Ovary (tissue), 3 donors: ENCODE results near the gene TBL1X.

Experiments
- EP300 ChIP-seq: sonication (generic); formaldehyde crosslinking; IDR thresholded peaks from one replicate; pipeline ENCODE4 v1.6.1; 2017; ENCODE audit warnings: antibody characterized with exemption
- TF ChIP-seq, protein P1 (sequence below), 3 donors: fragments of 450-650 bp in 2 of 3; fragments of 200-600 bp in 1 of 3; IDR thresholded peaks; one replicate each; pipeline versions ENCODE4 v1.5.1 to v1.8.0; 2016 to 2022; ENCODE audit warnings: antibody characterized with exemption in 3 of 3, mild to moderate bottlenecking in 1 of 3
- donor health status: DM: no; HTN: no; CAD: no.

DNA sequence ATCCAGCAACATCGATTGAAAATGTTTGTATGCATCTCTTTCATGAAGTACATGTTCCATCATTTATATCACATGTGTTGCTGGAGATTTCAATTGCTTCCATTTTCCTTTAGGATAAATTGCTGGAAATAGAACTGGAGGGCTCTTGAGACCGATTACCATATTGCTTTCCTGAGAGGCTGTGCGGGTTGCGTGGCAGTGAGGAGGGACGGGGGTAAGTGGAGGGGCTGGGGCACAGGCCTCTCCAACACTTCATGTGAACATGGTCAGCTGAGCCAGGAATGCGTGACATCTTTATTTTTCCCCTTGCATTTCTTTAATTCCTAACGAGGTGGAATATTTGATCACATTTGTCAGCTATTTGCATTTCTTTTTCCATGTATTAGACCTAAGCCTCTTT, 144.6 kb downstream of the TBL1X start:
- no peak for TF ChIP-seq EP300
- TF ChIP-seq, protein P1, sequence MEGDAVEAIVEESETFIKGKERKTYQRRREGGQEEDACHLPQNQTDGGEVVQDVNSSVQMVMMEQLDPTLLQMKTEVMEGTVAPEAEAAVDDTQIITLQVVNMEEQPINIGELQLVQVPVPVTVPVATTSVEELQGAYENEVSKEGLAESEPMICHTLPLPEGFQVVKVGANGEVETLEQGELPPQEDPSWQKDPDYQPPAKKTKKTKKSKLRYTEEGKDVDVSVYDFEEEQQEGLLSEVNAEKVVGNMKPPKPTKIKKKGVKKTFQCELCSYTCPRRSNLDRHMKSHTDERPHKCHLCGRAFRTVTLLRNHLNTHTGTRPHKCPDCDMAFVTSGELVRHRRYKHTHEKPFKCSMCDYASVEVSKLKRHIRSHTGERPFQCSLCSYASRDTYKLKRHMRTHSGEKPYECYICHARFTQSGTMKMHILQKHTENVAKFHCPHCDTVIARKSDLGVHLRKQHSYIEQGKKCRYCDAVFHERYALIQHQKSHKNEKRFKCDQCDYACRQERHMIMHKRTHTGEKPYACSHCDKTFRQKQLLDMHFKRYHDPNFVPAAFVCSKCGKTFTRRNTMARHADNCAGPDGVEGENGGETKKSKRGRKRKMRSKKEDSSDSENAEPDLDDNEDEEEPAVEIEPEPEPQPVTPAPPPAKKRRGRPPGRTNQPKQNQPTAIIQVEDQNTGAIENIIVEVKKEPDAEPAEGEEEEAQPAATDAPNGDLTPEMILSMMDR (IDR thresholded peaks at IDR 0.05), result no peak
